Measurements from ENCODE around the gene MEPE. TPM values are rescaled to one million over a fixed set of nuclear protein-coding genes. Genes with fewer than 3 reads are reported as not detected.

The MEPE gene
- total RNA-seq, 2 donors from 2014 or later, result not detected

GRCh38 chr4:87853108-87853507, 20.3 kb downstream of the MEPE start:
- no peaks in the 10 kb centered on the region for H3K9me3 ChIP-seq
- no peaks in the 10 kb centered on the region for H3K4me1 ChIP-seq (ENCODE audit: control insufficient read depth in 1 of 2, low read depth in 2 of 2)
- H3K27ac ChIP-seq, result no peak overlapping the region
- H3K4me3 ChIP-seq, result no peak overlapping the region
- DNase-seq (ENCODE audit: low spot score), result no peak
- no peaks in the 10 kb centered on the region for H3K36me3 ChIP-seq
- peak; percentile 35 for TF ChIP-seq CTCF (IDR thresholded peaks at IDR 0.05)
- ATAC-seq (ENCODE audit: insufficient number of reproducible peaks, low FRiP score, low read depth), result peak; percentile 32
- H3K27me3 ChIP-seq (replicated peaks; ENCODE audit: insufficient read depth), result no peaks in the 10 kb centered on the region

DNA sequence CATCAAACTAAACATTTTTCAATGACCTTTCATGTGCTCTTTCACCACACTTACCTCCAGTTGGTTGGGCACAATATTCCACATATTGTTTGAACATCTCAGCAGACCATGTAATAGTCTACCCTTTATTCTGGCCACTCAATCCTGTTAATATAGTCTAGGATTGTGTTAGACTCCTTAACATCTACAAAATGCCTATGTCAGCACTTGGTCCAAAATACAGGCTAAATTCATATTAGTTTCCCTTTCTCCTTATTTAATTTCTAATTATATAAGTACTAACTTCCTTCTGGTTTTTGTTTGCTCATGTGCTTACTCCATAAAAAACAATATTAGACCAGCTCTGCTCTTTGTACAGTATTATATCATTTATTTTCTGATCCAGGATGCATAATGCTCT, 21.1 kb downstream of the MEPE start:
- Histone ChIP-seq H3K36me3 (no peaks in the 10 kb centered on the region), H3K27ac (no peak overlapping the region), H3K4me3 (no peak overlapping the region), H3K9me3 (no peaks in the 10 kb centered on the region), H3K4me1 (ENCODE audit: control insufficient read depth in 1 of 2, low read depth in 2 of 2) (no peaks in the 10 kb centered on the region), H3K27me3 (replicated peaks; ENCODE audit: insufficient read depth) (no peaks in the 10 kb centered on the region)
- DNase-seq (ENCODE audit: low spot score) (no peak), ATAC-seq (ENCODE audit: insufficient number of reproducible peaks, low FRiP score, low read depth) (no peak)
- no peak for TF ChIP-seq CTCF (IDR thresholded peaks at IDR 0.05)

GRCh38 chr4:87855559-87855958, 22.8 kb downstream of the MEPE start:
- Histone ChIP-seq H3K9me3 (no peaks in the 10 kb centered on the region), H3K27ac (no peak overlapping the region), H3K27me3 (replicated peaks; ENCODE audit: insufficient read depth) (no peaks in the 10 kb centered on the region), H3K4me3 (no peak overlapping the region), H3K4me1 (ENCODE audit: control insufficient read depth in 1 of 2, low read depth in 2 of 2) (no peaks in the 10 kb centered on the region), H3K36me3 (no peaks in the 10 kb centered on the region)
- ATAC-seq (ENCODE audit: insufficient number of reproducible peaks, low FRiP score, low read depth) (no peak), DNase-seq (ENCODE audit: low spot score) (no peak)
- TF ChIP-seq CTCF (IDR thresholded peaks at IDR 0.05), result no peak

- H3K4me3 ChIP-seq, result no peak overlapping the region
- no peaks in the 10 kb centered on the region for H3K36me3 ChIP-seq
- H3K27me3 ChIP-seq (replicated peaks; ENCODE audit: insufficient read depth), result no peaks in the 10 kb centered on the region
- no peak for ATAC-seq (ENCODE audit: insufficient number of reproducible peaks, low FRiP score, low read depth)
- no peak overlapping the region for H3K27ac ChIP-seq
- no peak for TF ChIP-seq CTCF (IDR thresholded peaks at IDR 0.05)
- no peak for DNase-seq (ENCODE audit: low spot score)
- H3K9me3 ChIP-seq, result no peaks in the 10 kb centered on the region
- H3K4me1 ChIP-seq (ENCODE audit: control insufficient read depth in 1 of 2, low read depth in 2 of 2), result no peaks in the 10 kb centered on the region
Observed at GRCh38 chr4:87856816-87857215, 24.0 kb downstream of the MEPE start.

DNA sequence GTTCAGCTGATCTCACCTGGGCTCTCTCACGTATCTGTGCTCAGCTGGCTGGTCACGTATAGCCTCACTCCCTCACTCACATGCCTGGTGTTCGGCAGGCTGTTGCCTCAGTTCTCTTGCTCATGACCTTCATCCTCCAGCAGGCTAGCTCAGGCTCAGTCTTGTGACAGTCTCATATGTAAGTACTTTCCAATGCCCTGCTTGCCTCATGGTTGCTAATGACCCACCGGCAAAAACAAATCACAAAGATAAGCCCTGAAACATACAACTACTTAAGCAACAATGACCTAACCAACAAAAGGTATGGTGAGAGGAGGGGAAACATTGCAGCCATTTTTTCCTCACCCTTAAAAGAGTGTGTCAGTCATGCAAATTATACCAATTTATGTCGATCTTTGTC, 25.0 kb downstream of the MEPE start:
- Histone ChIP-seq H3K4me3 (no peak overlapping the region), H3K27me3 (replicated peaks; ENCODE audit: insufficient read depth) (no peaks in the 10 kb centered on the region), H3K36me3 (no peaks in the 10 kb centered on the region), H3K4me1 (ENCODE audit: control insufficient read depth in 1 of 2, low read depth in 2 of 2) (no peaks in the 10 kb centered on the region), H3K9me3 (no peaks in the 10 kb centered on the region), H3K27ac (no peak overlapping the region)
- DNase-seq (ENCODE audit: low spot score), result no peak
- ATAC-seq (ENCODE audit: insufficient number of reproducible peaks, low FRiP score, low read depth), result no peak
- TF ChIP-seq CTCF (IDR thresholded peaks at IDR 0.05), result no peak
